Activated CD8-positive, alpha-beta T cell treated with anti-CD3 and anti-CD28 coated beads for 36 hours (primary cell): ENCODE data around the gene TMEM94. TPM values are rescaled to one million over a fixed set of nuclear protein-coding genes. Genes with fewer than 3 reads are reported as not detected.
A peak's percentile ranks its signal among the peaks of the same experiment; 100 is the strongest.

ENCODE experiments used
- ATAC-seq: fragments of 200-7000 bp; cut with Tn5 transposase; one replicate; pipeline ENCODE4 v1.10.0; 2021; ENCODE audit warnings: mild to moderate bottlenecking, moderate library complexity
- CTCF ChIA-PET: fragments of 350-600 bp; sonication (Branson Sonifier 250); formaldehyde crosslinking; loops from one replicate; lab custom pipeline; 2021; ENCODE audit warnings: antibody characterized with exemption; lab: Charles Lee
- POLR2A ChIA-PET: fragments of 350-600 bp; sonication (Branson Sonifier 250); formaldehyde crosslinking; loops from one replicate; lab custom pipeline; 2021; ENCODE audit warnings: antibody characterized with exemption; lab: Charles Lee
- DNase-seq: peaks from one replicate; pipeline ENCODE4 v3.0.0-alpha.2; 2020
- H3K27ac Mint-ChIP-seq: one replicate; pipeline ENCODE4 v1.8.0; 2021; ENCODE audit warnings: mild to moderate bottlenecking, mixed read lengths
- H3K27me3 Mint-ChIP-seq: one replicate; pipeline ENCODE4 v1.8.0; 2021; ENCODE audit warnings: mixed read lengths
- H3K36me3 Mint-ChIP-seq: one replicate; pipeline ENCODE4 v1.8.0; 2021; ENCODE audit warnings: low read depth, mixed read lengths
- H3K4me1 Mint-ChIP-seq: one replicate; pipeline ENCODE4 v1.8.0; 2021; ENCODE audit warnings: low read depth, mixed read lengths
- H3K4me3 Mint-ChIP-seq: one replicate; pipeline ENCODE4 v1.8.0; 2021; ENCODE audit warnings: mild to moderate bottlenecking, moderate library complexity, mixed read lengths
- H3K9me3 Mint-ChIP-seq: one replicate; pipeline ENCODE4 v1.8.0; 2021; ENCODE audit warnings: mixed read lengths
- intact Hi-C: fragments of 100-400 bp; cut with micrococcal nuclease; formaldehyde crosslinking; loops from one replicate; pipeline ENCODE4 v1.10.0; 2022
- total RNA-seq, 2 experiments: library from RNA; stranded (reverse); gene quantifications; one replicate each; pipeline ENCODE4 v1.2.3, GENCODE V29; 2021
- TF ChIP-seq, protein P1 (sequence below): fragments of 200-600 bp; IDR thresholded peaks from one replicate; pipeline ENCODE4 v1.8.0; 2022; ENCODE audit warnings: antibody characterized with exemption, mild to moderate bottlenecking

Gene TMEM94
- total RNA-seq, 2 experiments from 2014 or later = 55.3 to 56.4 TPM

DNA sequence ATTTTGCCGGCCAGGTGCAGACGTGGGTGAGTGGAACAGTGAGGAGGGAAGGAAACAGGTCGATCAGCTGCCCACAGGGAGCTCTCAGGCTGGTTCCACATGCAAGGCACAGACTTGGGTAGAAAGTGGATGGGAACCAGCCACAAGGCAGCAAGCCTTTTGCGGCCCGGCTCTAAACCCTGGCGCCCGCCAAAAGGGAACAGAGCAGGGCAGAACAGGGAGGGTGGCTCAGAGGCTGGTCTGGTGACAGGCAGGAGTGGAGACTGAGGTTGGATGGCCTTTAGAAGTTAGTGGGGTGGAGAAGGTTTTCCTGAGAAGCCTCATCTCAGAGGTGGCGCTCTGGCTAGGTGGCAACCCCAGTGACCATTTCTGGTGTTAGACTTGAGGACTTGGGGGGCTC is 79.4 kb downstream of the TMEM94 start:
- Mint-ChIP-seq H3K4me1 (peaks cover 19% of the 10 kb centered on the region), H3K27me3 (no peaks in the 10 kb centered on the region), H3K36me3 (no peaks in the 10 kb centered on the region), H3K9me3 (no peaks in the 10 kb centered on the region), H3K27ac (peak overlapping the region; percentile 79), H3K4me3 (no peak overlapping the region)
- CTCF ChIA-PET = interaction anchor here (1.0 to 2.5 kb wide), 5 partner anchors 11 to 214 kb away, joined by 3 to 18 read pairs (median 8); partner anchors contain the start of genes LLGL2 and TSEN54
- POLR2A ChIA-PET = interaction anchor here (0.6 to 1.9 kb wide), 3 partner anchors 8 to 487 kb away, joined by 3 to 7 read pairs (median 4); no protein-coding TSS in a partner anchor
- intact Hi-C loops = no loop called here
- TF ChIP-seq, protein P1, sequence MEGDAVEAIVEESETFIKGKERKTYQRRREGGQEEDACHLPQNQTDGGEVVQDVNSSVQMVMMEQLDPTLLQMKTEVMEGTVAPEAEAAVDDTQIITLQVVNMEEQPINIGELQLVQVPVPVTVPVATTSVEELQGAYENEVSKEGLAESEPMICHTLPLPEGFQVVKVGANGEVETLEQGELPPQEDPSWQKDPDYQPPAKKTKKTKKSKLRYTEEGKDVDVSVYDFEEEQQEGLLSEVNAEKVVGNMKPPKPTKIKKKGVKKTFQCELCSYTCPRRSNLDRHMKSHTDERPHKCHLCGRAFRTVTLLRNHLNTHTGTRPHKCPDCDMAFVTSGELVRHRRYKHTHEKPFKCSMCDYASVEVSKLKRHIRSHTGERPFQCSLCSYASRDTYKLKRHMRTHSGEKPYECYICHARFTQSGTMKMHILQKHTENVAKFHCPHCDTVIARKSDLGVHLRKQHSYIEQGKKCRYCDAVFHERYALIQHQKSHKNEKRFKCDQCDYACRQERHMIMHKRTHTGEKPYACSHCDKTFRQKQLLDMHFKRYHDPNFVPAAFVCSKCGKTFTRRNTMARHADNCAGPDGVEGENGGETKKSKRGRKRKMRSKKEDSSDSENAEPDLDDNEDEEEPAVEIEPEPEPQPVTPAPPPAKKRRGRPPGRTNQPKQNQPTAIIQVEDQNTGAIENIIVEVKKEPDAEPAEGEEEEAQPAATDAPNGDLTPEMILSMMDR = no peak
- DNase-seq = no peak
- ATAC-seq = no peak

DNA sequence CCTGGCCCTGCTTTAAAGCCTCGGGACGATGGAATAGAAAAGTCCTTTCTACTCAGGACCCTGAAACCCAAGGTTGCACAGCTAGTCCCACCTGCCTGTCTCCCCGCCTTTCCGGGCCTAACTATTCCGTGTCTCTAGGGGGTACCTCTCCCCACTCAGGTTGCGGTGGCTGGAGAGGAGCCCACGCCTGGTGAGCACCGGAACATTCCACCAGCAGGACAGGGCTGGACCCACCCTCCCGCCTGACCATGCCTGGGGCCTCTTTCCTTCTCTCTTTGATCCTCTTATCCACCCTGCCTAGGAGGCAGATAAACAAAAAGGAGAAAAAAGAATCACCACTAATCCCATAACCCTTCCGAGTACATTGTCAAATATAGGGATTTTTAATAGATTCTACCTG is 79.9 kb downstream of the TMEM94 start:
- CTCF ChIA-PET = interaction anchor here (1.5 kb wide), 1 partner anchor 213 kb away, joined by 5 read pairs; no protein-coding TSS in a partner anchor
- H3K4me1 Mint-ChIP-seq = peaks cover 19% of the 10 kb centered on the region
- POLR2A ChIA-PET = interaction anchor here (1.9 kb wide), 1 partner anchor 8 kb away, joined by 7 read pairs; no protein-coding TSS in a partner anchor
- DNase-seq = no peak
- TF ChIP-seq, protein P1 = no peak
- H3K9me3 Mint-ChIP-seq = no peaks in the 10 kb centered on the region
- ATAC-seq = no peak
- H3K27ac Mint-ChIP-seq = no peak overlapping the region
- H3K4me3 Mint-ChIP-seq = no peak overlapping the region
- no peaks in the 10 kb centered on the region for H3K27me3 Mint-ChIP-seq
- intact Hi-C loops = no loop called here
- H3K36me3 Mint-ChIP-seq = no peaks in the 10 kb centered on the region

DNA sequence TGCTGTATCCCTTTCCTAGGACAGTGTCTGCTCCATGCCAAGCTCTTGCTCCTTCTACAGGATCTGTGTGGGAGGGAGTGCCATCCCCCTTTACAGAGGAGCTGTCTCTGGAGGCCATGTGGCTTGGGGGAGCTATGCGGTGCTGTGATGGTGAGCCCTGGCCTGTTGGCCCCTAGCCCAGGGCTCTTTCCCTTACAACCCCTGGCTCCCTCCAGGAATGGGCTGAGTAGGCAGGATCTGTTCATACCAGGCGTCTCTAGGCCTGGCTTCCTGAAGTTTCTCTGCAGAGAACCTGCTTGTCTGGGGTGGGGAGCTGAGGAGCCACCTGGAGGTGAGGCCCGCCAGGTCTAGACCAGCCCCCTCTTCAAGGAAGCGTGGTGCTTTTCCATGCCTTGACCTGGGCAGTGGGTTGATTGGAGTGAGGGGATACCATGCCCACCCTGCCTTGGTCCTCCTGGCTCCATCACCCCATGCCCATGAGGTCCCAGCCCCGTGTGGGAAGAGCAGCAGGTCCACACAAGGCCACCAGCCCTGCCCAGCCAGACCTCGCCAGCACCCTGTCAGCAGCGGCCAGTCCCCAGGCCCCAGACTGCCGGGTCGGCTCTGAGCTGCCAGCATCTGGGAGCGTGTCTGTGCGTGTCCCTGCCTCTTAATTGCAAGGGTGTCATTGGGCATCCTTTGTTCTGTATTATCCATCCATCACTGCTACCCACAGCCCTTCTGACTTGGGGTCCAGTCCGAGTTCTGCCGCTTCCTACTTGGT is 83.7 kb downstream of the TMEM94 start:
- intact Hi-C loops = no loop called here

DNA sequence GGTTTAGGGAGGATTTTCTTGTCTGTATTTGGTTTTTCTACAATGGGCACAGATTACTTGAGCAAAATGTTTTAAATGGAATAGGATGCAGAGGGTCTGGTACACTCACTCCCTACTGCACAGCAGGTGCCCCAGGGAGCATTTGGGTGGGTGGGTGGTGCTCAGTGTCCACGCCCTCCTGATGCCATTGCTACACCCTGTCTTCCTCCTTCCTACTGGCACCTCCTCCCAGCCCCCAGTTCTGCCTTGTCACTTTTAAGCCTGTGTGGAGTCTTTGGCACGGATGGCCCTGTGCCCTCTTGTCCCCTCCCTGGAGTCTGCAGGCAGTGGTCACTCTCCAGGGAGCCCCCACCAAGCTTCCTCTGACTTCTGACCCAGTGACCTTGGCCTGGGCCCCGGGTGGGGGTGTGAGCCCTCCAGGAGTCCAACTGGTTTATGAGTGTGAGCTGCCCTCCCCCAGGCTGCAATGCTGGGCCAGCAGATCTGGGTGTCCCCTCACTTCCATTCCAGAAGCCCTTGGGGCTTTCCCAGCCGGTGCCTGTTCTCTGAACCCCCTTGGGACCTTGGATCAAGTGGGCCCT is 84.6 kb downstream of the TMEM94 start:
- no peaks in the 10 kb centered on the region for H3K9me3 Mint-ChIP-seq
- no peak overlapping the region for H3K27ac Mint-ChIP-seq
- no peak overlapping the region for H3K4me3 Mint-ChIP-seq
- ATAC-seq (no peak), DNase-seq (no peak)
- intact Hi-C loops = no loop called here
- TF ChIP-seq, protein P1 = no peak
- no peaks in the 10 kb centered on the region for H3K27me3 Mint-ChIP-seq
- no peaks in the 10 kb centered on the region for H3K36me3 Mint-ChIP-seq
- ChIA-PET CTCF (no interaction called here), POLR2A (no interaction called here)
- H3K4me1 Mint-ChIP-seq = peaks cover under 1% of the 10 kb centered on the region

More for the DNA sequence above, 83.7 kb downstream of the TMEM94 start:
- Mint-ChIP-seq H3K4me1 (peaks cover 9% of the 10 kb centered on the region), H3K27ac (no peak overlapping the region), H3K4me3 (no peak overlapping the region), H3K9me3 (no peaks in the 10 kb centered on the region), H3K36me3 (no peaks in the 10 kb centered on the region), H3K27me3 (no peaks in the 10 kb centered on the region)
- POLR2A ChIA-PET = no interaction called here
- no peak for DNase-seq
- CTCF ChIA-PET = interaction anchor here (1.2 kb wide), 1 partner anchor 13 kb away, joined by 5 read pairs; no protein-coding TSS in a partner anchor
- ATAC-seq = no peak
- TF ChIP-seq, protein P1 = no peak

DNA sequence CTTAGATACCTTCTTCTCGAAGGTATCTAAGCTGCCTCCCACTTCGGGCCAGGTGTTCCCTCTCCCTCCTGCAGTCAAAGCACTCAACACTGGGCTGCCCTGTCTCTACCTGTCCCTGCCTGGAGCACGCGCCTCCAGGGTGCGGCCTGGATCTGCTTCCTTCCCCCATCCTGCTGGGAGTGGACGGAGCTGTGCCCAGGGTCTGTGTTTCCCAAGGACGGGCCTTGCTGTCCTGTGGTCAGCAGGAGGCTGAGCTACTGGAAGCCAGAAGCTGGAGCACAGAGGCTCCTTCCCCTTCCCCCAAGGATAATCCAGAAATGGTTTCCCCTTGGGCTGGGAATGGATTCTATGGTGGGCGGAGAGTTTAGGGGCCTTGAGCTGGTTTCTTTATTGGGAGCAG is 85.8 kb downstream of the TMEM94 start:
- no peaks in the 10 kb centered on the region for H3K27me3 Mint-ChIP-seq
- H3K4me3 Mint-ChIP-seq = no peak overlapping the region
- H3K9me3 Mint-ChIP-seq = no peaks in the 10 kb centered on the region
- ATAC-seq (no peak), DNase-seq (no peak)
- POLR2A ChIA-PET = interaction anchor here (0.6 kb wide), 1 partner anchor 38 kb away, joined by 3 read pairs; no protein-coding TSS in a partner anchor
- H3K36me3 Mint-ChIP-seq = no peaks in the 10 kb centered on the region
- no peak overlapping the region for H3K27ac Mint-ChIP-seq
- H3K4me1 Mint-ChIP-seq = no peaks in the 10 kb centered on the region
- TF ChIP-seq, protein P1 = no peak
- CTCF ChIA-PET = no interaction called here
- intact Hi-C loops = no loop called here
